Naive thymus-derived CD4-positive, alpha-beta T cell (primary cell): Measurements from ENCODE around the gene MEIOSIN. TPM values are rescaled to one million over a fixed set of nuclear protein-coding genes. Genes with fewer than 3 reads are reported as not detected.

ENCODE experiments used
- ATAC-seq: fragments of 150-1000 bp; cut with Tn5 transposase; 2 replicates; pipeline ENCODE4 v1.10.0; 2021; ENCODE audit warnings: mild to moderate bottlenecking, moderate library complexity
- CTCF ChIA-PET: fragments of 350-600 bp; sonication (Branson Sonifier 250); formaldehyde crosslinking; loops from one replicate; lab custom pipeline; 2021; ENCODE audit warnings: antibody characterized with exemption; lab: Charles Lee
- POLR2A ChIA-PET: fragments of 350-600 bp; sonication (Branson Sonifier 250); formaldehyde crosslinking; loops from one replicate; lab custom pipeline; 2021; ENCODE audit warnings: antibody characterized with exemption, inconsistent platforms; lab: Charles Lee
- DNase-seq, 9 donors: peaks; one replicate each; pipeline versions ENCODE4 v3.0.0 to v3.0.0-alpha.2; 2020 to 2022; ENCODE audit warnings: mixed read lengths in 1 of 9
- H3K27ac ChIP-seq: one replicate; pipeline ENCODE4 v1.7.0; 2013; ENCODE audit warnings: mild to moderate bottlenecking, low read depth, low read length, moderate library complexity
- H3K27me3 ChIP-seq, 2 donors: one replicate each; pipeline ENCODE4 v1.7.0; 2013; ENCODE audit warnings: low read length in 2 of 2, mild to moderate bottlenecking in 2 of 2, moderate library complexity in 2 of 2; ENCODE audit not compliant: control insufficient read depth in 2 of 2, insufficient read depth in 2 of 2
- H3K36me3 ChIP-seq, 3 experiments: 1 replicate in 2 of 3; 2 replicates in 1 of 3; pipeline ENCODE4 v1.7.0; 2013; ENCODE audit warnings: low read length in 3 of 3, mild to moderate bottlenecking in 3 of 3, moderate library complexity in 1 of 3; ENCODE audit not compliant: insufficient read depth in 3 of 3, control insufficient read depth in 2 of 3
- H3K4me1 ChIP-seq, 2 donors: one replicate each; pipeline ENCODE4 v1.7.0; 2013; ENCODE audit warnings: low read length in 2 of 2, mild to moderate bottlenecking in 2 of 2, moderate library complexity in 1 of 2; ENCODE audit not compliant: control insufficient read depth in 2 of 2, insufficient read depth in 2 of 2
- H3K4me3 ChIP-seq: 2 replicates; pipeline ENCODE4 v1.7.0; 2013; ENCODE audit warnings: mild to moderate bottlenecking, low read length
- H3K9me3 ChIP-seq, 3 experiments: 1 replicate in 2 of 3; 2 replicates in 1 of 3; pipeline ENCODE4 v1.7.0; 2013; ENCODE audit warnings: low read length in 3 of 3; ENCODE audit not compliant: control insufficient read depth in 2 of 3
- H3K27ac Mint-ChIP-seq, 9 donors: one replicate each; pipeline ENCODE4 v1.8.0; 2020 to 2022; ENCODE audit warnings: mixed read lengths in 9 of 9, mild to moderate bottlenecking in 8 of 9, moderate library complexity in 5 of 9, inconsistent platforms in 2 of 9
- H3K27me3 Mint-ChIP-seq, 5 donors: one replicate each; pipeline ENCODE4 v1.8.0; 2021 to 2022; ENCODE audit warnings: mixed read lengths in 5 of 5, mild to moderate bottlenecking in 1 of 5
- H3K36me3 Mint-ChIP-seq, 5 donors: one replicate each; pipeline ENCODE4 v1.8.0; 2020 to 2022; ENCODE audit warnings: mixed read lengths in 5 of 5, mild to moderate bottlenecking in 3 of 5, inconsistent platforms in 1 of 5
- H3K4me1 Mint-ChIP-seq, 7 donors: one replicate each; pipeline ENCODE4 v1.8.0; 2020 to 2022; ENCODE audit warnings: mixed read lengths in 7 of 7, mild to moderate bottlenecking in 3 of 7, inconsistent platforms in 1 of 7
- H3K4me3 Mint-ChIP-seq, 10 donors: one replicate each; pipeline ENCODE4 v1.8.0; 2020 to 2022; ENCODE audit warnings: mild to moderate bottlenecking in 10 of 10, mixed read lengths in 10 of 10, moderate library complexity in 6 of 10, inconsistent platforms in 2 of 10
- H3K9me3 Mint-ChIP-seq, 11 donors: one replicate each; pipeline ENCODE4 v1.8.0; 2020 to 2022; ENCODE audit warnings: mixed read lengths in 11 of 11, mild to moderate bottlenecking in 4 of 11, inconsistent platforms in 1 of 11, moderate library complexity in 1 of 11
- intact Hi-C, 2 donors: fragments of 100-400 bp; cut with micrococcal nuclease; formaldehyde crosslinking; loops; one replicate each; pipeline ENCODE4 v1.15.1; 2023
- polyA plus RNA-seq, 2 donors: library from polyadenylated mRNA; unstranded; fragments of 300-500 nt; fragmentation: Illumina TruSeq; gene quantifications; one replicate each; pipeline ENCODE4 v1.2.3, GENCODE V29; 2021
- total RNA-seq, 6 experiments: library from RNA in 5 of 6; stranded (reverse) in 5 of 6; gene quantifications; 1 replicate in 5 of 6; 2 replicates in 1 of 6; pipeline ENCODE4 v1.2.3 and lab custom pipeline; 2021 to 2026

MEIOSIN gene
- total and polyA plus RNA-seq, 7 experiments from 2014 or later: not detected

DNA sequence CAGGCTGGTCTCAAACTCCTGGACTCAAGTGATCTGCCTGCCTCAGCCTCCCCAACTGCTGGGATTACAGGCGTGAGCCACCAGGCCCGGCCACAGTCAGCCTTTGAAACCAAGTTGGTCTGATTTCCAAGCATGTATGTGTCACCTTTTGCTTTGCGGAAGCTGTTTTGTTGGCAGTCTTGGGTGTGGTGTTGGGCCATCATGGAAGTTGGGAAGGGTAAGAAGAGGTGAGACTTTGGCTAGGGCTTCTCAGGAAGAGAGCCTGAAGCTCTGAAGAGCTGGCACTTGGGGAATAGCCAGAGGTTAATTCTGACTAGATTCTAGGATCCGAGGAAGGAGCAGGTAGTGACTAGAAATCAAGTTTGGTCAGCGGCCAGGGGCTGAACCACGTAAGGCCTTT lies 79.1 kb downstream of the MEIOSIN start:
- Histone ChIP-seq H3K27ac (no peak overlapping the region), H3K27me3 (no peaks in the 10 kb centered on the region), H3K9me3 (no peaks in the 10 kb centered on the region), H3K4me3 (no peak overlapping the region), H3K4me1 (peaks cover 0 to 4% of the 10 kb centered on the region in 2 donors), H3K36me3 (no peaks in the 10 kb centered on the region)
- Mint-ChIP-seq H3K36me3 (peaks cover 0 to 5% (median 0%) of the 10 kb centered on the region in 5 donors), H3K9me3 (peaks cover 0 to 2% (median 0%) of the 10 kb centered on the region in 11 donors), H3K27ac (peak overlapping the region in 1 of 9 donors; percentile 15), H3K4me1 (peaks cover 0 to 11% (median 4%) of the 10 kb centered on the region in 7 donors), H3K4me3 (no peak overlapping the region), H3K27me3 (peaks cover 0 to 28% (median 22%) of the 10 kb centered on the region in 5 donors)
- no peak for DNase-seq
- ChIA-PET POLR2A (no interaction called here), CTCF (no interaction called here)
- ATAC-seq: no peak
- intact Hi-C loops: no loop called here

Other genes starting within 250 kb of the MEIOSIN start
- gene RTN2, start 236.4 kb upstream of the MEIOSIN start, total RNA-seq: 1 to 10 TPM in 4 of 5 experiments, under 1 TPM in 1; 0.86 to 3.1 (median 2.4) TPM
- under 1 TPM; 0.30 to 0.37 TPM for gene RTN2, start 236.4 kb upstream of the MEIOSIN start, polyA plus RNA-seq
- gene PPM1N, start 235.0 kb upstream of the MEIOSIN start, total RNA-seq: 1 to 10 TPM; 1.3 to 8.5 (median 7.8) TPM
- 1 to 10 TPM; 2.8 to 4.0 TPM for gene PPM1N, start 235.0 kb upstream of the MEIOSIN start, polyA plus RNA-seq
- 100 to 1,000 TPM in 2 of 5 experiments, 10 to 100 TPM in 3; 71.3 to 206 (median 82.6) TPM for gene VASP, start 226.0 kb upstream of the MEIOSIN start, total RNA-seq
- 10 to 100 TPM; 27.0 to 39.7 TPM for gene VASP, start 226.0 kb upstream of the MEIOSIN start, polyA plus RNA-seq
- gene OPA3, start 148.6 kb upstream of the MEIOSIN start, total RNA-seq: 10 to 100 TPM in 1 of 5 experiments, 1 to 10 TPM in 4; 7.8 to 14.3 (median 9.0) TPM
- gene OPA3, start 148.6 kb upstream of the MEIOSIN start, polyA plus RNA-seq: 10 to 100 TPM in 1 of 2 donors, 1 to 10 TPM in 1; 9.2 to 26.1 TPM
- not detected for gene GPR4, start 131.2 kb upstream of the MEIOSIN start, total RNA-seq
- not detected for gene GPR4, start 131.2 kb upstream of the MEIOSIN start, polyA plus RNA-seq
- gene EML2, start 94.0 kb upstream of the MEIOSIN start, total RNA-seq: 100 to 1,000 TPM in 1 of 5 experiments, 10 to 100 TPM in 4; 57.4 to 128 (median 58.6) TPM
- 10 to 100 TPM; 11.3 to 17.5 TPM for gene EML2, start 94.0 kb upstream of the MEIOSIN start, polyA plus RNA-seq
- gene GIPR, start 65.2 kb upstream of the MEIOSIN start, total RNA-seq: 1 to 10 TPM; 4.6 to 7.4 (median 6.0) TPM
- under 1 TPM in 1 of 2 donors, not detected in 1; 0.15 TPM for gene GIPR, start 65.2 kb upstream of the MEIOSIN start, polyA plus RNA-seq
- gene SNRPD2, start 41.5 kb upstream of the MEIOSIN start, total RNA-seq: 100 to 1,000 TPM; 301 to 537 (median 405) TPM
- gene SNRPD2, start 41.5 kb upstream of the MEIOSIN start, polyA plus RNA-seq: 1,000 to 10,000 TPM; 1,209 to 1,262 TPM
- 1 to 10 TPM; 6.1 to 8.9 (median 7.9) TPM for gene QPCTL, start 40.8 kb upstream of the MEIOSIN start, total RNA-seq
- gene QPCTL, start 40.8 kb upstream of the MEIOSIN start, polyA plus RNA-seq: 1 to 10 TPM; 1.2 to 1.9 TPM
- gene FBXO46, start 2.5 kb upstream of the MEIOSIN start, total RNA-seq: 10 to 100 TPM; 21.2 to 52.9 (median 36.6) TPM
- 10 to 100 TPM; 11.1 to 17.5 TPM for gene FBXO46, start 2.5 kb upstream of the MEIOSIN start, polyA plus RNA-seq
- 1 to 10 TPM in 4 of 5 experiments, under 1 TPM in 1; 0.92 to 2.3 (median 1.1) TPM for gene SIX5, start 35.8 kb downstream of the MEIOSIN start, total RNA-seq
- under 1 TPM; 0.15 to 0.17 TPM for gene SIX5, start 35.8 kb downstream of the MEIOSIN start, polyA plus RNA-seq
- gene DMPK, start 49.1 kb downstream of the MEIOSIN start, total RNA-seq: 10 to 100 TPM; 15.0 to 33.9 (median 25.2) TPM
- 1 to 10 TPM in 1 of 2 donors, under 1 TPM in 1; 0.20 to 1.8 TPM for gene DMPK, start 49.1 kb downstream of the MEIOSIN start, polyA plus RNA-seq
- gene DMWD, start 59.4 kb downstream of the MEIOSIN start, total RNA-seq: 10 to 100 TPM; 18.7 to 43.2 (median 35.4) TPM
- 1 to 10 TPM; 3.7 to 7.2 TPM for gene DMWD, start 59.4 kb downstream of the MEIOSIN start, polyA plus RNA-seq
- gene RSPH6A, start 81.9 kb downstream of the MEIOSIN start, total RNA-seq: under 1 TPM; 0.20 to 0.78 (median 0.56) TPM
- not detected for gene RSPH6A, start 81.9 kb downstream of the MEIOSIN start, polyA plus RNA-seq
- 100 to 1,000 TPM in 1 of 5 experiments, 10 to 100 TPM in 4; 81.3 to 110 (median 96.4) TPM for gene SYMPK, start 129.7 kb downstream of the MEIOSIN start, total RNA-seq
- 10 to 100 TPM in 1 of 2 donors, 1 to 10 TPM in 1; 9.9 to 22.7 TPM for gene SYMPK, start 129.7 kb downstream of the MEIOSIN start, polyA plus RNA-seq
- gene FOXA3, start 130.9 kb downstream of the MEIOSIN start, total RNA-seq: not detected
- gene FOXA3, start 130.9 kb downstream of the MEIOSIN start, polyA plus RNA-seq: not detected
- 10 to 100 TPM; 16.4 to 38.7 (median 26.5) TPM for gene IRF2BP1, start 152.7 kb downstream of the MEIOSIN start, total RNA-seq
- gene IRF2BP1, start 152.7 kb downstream of the MEIOSIN start, polyA plus RNA-seq: 10 to 100 TPM in 1 of 2 donors, 1 to 10 TPM in 1; 6.2 to 11.6 TPM
- gene MYPOP, start 169.2 kb downstream of the MEIOSIN start, total RNA-seq: 10 to 100 TPM in 3 of 5 experiments, 1 to 10 TPM in 2; 7.0 to 14.5 (median 11.2) TPM
- gene MYPOP, start 169.2 kb downstream of the MEIOSIN start, polyA plus RNA-seq: under 1 TPM; 0.15 to 0.40 TPM
- gene NANOS2, start 181.3 kb downstream of the MEIOSIN start, total RNA-seq: not detected
- gene NANOS2, start 181.3 kb downstream of the MEIOSIN start, polyA plus RNA-seq: not detected
- under 1 TPM in 1 of 5 experiments, not detected in 4; 0.19 TPM for gene NOVA2, start 240.4 kb downstream of the MEIOSIN start, total RNA-seq
- gene NOVA2, start 240.4 kb downstream of the MEIOSIN start, polyA plus RNA-seq: not detected